NCI-H82 treated with DMSO at 0.1 percent for 48 hours (cell line): ENCODE results near the gene FAM90A26.
"Not testable (repeated sequence)": the region's sequence is repeated elsewhere in the genome, so short reads cannot be mapped to it uniquely, and the experiment has no call there.

Experiments
- DNase-seq: peaks from one replicate; lab custom pipeline; 2025; ENCODE audit not compliant: unreplicated experiment; lab: John Stamatoyannopoulos, UW

The FAM90A26 gene

GRCh38 chr4:9158392-9158791, 11.8 kb upstream of the FAM90A26 start:
- not testable (repeated sequence) for DNase-seq

GRCh38 chr4:9160046-9160445, 10.2 kb upstream of the FAM90A26 start:
- DNase-seq: not testable (repeated sequence)

DNA sequence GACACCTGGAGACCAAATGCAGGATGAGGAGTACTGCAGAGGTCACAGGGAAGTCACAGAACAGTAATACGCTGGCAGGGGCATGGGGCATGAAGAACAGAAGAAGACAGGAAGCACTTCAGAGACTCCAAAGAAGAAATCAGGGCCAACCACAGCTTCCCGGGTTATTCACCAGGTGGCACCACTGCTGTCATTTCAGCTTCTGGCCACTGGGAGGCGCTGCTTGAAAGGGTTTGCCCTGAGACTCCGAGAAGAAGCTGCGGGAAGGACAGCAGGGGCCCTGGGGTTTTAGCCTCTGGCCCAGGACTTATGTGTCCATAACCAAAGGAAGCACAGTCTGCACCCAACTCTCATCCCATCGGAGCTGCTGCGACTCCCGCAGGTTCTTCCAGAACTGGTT, 4.2 kb upstream of the FAM90A26 start:
- not testable (repeated sequence) for DNase-seq

- not testable (repeated sequence) for DNase-seq
These were observed 40.1 kb downstream of the FAM90A26 start, which contains the start of gene USP17L10 for GRCh38 chr4:9210357-9210756. TSS of gene USP17L10 (plus strand) at chr4:9210657. CDS start at chr4:9210657, 0 bp downstream.

GRCh38 chr4:9214701-9215100, 44.5 kb downstream of the FAM90A26 start:
- not testable (repeated sequence) for DNase-seq

- DNase-seq: not testable (repeated sequence)
These were observed 44.9 kb downstream of the FAM90A26 start, which contains the start of gene USP17L11 for GRCh38 chr4:9215105-9215504. TSS of gene USP17L11 (plus strand) at chr4:9215405. CDS start at chr4:9215405, 0 bp downstream.

DNA sequence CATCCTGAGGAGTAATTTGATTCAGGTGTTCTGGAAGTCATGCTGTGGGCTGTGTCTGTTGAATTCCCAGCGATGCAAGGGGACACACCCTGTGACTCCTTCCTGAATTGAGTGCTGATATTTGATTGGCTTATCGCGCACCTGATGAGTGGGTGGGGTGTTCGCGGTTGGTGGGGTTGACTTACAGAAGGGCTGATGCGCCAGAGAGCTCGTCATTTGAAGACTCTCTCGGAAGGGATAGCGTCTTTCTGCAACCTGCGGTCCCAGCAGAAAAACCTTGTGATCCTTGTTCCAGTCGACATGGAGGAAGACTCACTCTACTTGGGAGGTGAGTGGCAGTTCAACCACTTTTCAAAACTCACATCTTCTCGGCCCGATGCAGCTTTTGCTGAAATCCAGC, 49.6 kb downstream of the FAM90A26 start, which contains the start of gene USP17L12:
Gene USP17L12 (plus strand): TSS at position 301 of the 400 bp plus-strand sequence. CDS start 0 bp downstream, at position 301.
- DNase-seq: not testable (repeated sequence)

- not testable (repeated sequence) for DNase-seq
These were observed 54.4 kb downstream of the FAM90A26 start, which contains the start of gene USP17L13 for GRCh38 chr4:9224596-9224995. TSS of gene USP17L13 (plus strand) at chr4:9224896. CDS start at chr4:9224896, 0 bp downstream.
